Activated CD8-positive, alpha-beta T cell treated with anti-CD3 and anti-CD28 coated beads, Interleukin-2, amount 10 ng/mL, durations not matched to agents 7 days and 5 days (primary cell): ENCODE measurements around the gene HTN3. TPM values are rescaled to one million over a fixed set of nuclear protein-coding genes. Genes with fewer than 3 reads are reported as not detected.
"Not testable (repeated sequence)": the region's sequence is repeated elsewhere in the genome, so short reads cannot be mapped to it uniquely, and the experiment has no call there.

ENCODE experiments used
- ATAC-seq: fragments of 150-1000 bp; cut with Tn5 transposase; one replicate; pipeline ENCODE4 v1.10.0; 2021; ENCODE audit warnings: moderate library complexity
- CTCF ChIA-PET: fragments of 350-600 bp; sonication (Branson Sonifier 250); formaldehyde crosslinking; loops from one replicate; lab custom pipeline; 2021; ENCODE audit warnings: antibody characterized with exemption; lab: Charles Lee
- POLR2A ChIA-PET: fragments of 350-600 bp; sonication (Branson Sonifier 250); formaldehyde crosslinking; loops from one replicate; lab custom pipeline; 2021; ENCODE audit warnings: antibody characterized with exemption; lab: Charles Lee
- DNase-seq: peaks from one replicate; pipeline ENCODE4 v3.0.0-alpha.2; 2020
- H3K27ac Mint-ChIP-seq: one replicate; pipeline ENCODE4 v1.8.0; 2021; ENCODE audit warnings: mild to moderate bottlenecking, mixed read lengths
- H3K27me3 Mint-ChIP-seq: one replicate; pipeline ENCODE4 v1.8.0; 2021; ENCODE audit warnings: low read depth, mixed read lengths
- H3K36me3 Mint-ChIP-seq: one replicate; pipeline ENCODE4 v1.8.0; 2021; ENCODE audit warnings: low read depth, mixed read lengths
- H3K4me1 Mint-ChIP-seq: one replicate; pipeline ENCODE4 v1.8.0; 2021; ENCODE audit warnings: low read depth, mixed read lengths
- H3K4me3 Mint-ChIP-seq: one replicate; pipeline ENCODE4 v1.8.0; 2021; ENCODE audit warnings: mild to moderate bottlenecking, mixed read lengths
- H3K9me3 Mint-ChIP-seq: one replicate; pipeline ENCODE4 v1.8.0; 2022; ENCODE audit warnings: mixed read lengths; ENCODE audit not compliant: insufficient read depth
- total RNA-seq, 2 experiments: library from RNA; stranded (reverse); gene quantifications; one replicate each; pipeline ENCODE4 v1.2.3, GENCODE V29; 2021

Gene HTN3
- total RNA-seq, 2 experiments from 2014 or later: not detected

GRCh38 chr4:70037559-70037958, 9.3 kb downstream of the HTN3 start:
- H3K27ac Mint-ChIP-seq, CTCF ChIA-PET, H3K36me3 Mint-ChIP-seq, H3K27me3 Mint-ChIP-seq, H3K4me1 Mint-ChIP-seq, DNase-seq, ATAC-seq, H3K4me3 Mint-ChIP-seq, POLR2A ChIA-PET, H3K9me3 Mint-ChIP-seq: not testable (repeated sequence)

DNA sequence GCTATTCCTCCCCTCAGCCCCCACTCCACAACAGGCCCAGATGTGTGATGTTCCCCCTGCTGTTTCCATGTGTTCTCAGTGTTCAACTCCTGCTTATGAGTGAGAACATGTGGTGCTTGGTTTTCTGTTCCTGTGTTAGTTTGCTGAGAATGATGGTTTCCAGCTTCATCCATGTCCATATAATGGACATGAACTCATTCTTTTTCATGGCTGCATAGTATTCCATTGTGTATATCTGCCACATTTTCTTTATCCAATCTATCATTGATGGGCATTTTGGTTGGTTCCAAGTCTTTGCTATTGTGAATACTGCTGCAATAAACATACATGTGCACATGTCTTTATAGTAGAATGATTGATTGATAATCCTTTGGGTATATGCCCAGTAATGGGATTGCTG, 11.7 kb downstream of the HTN3 start:
- not testable (repeated sequence) for H3K4me1 Mint-ChIP-seq

GRCh38 chr4:70041652-70042286, 13.5 kb downstream of the HTN3 start:
- ChIA-PET CTCF (no interaction called here), POLR2A (no interaction called here)
- Mint-ChIP-seq H3K4me3 (no peak overlapping the region), H3K36me3 (no peaks in the 10 kb centered on the region), H3K27ac (no peak overlapping the region), H3K9me3 (peaks cover 8% of the 10 kb centered on the region), H3K4me1 (no peaks in the 10 kb centered on the region), H3K27me3 (no peaks in the 10 kb centered on the region)
- DNase-seq (no peak), ATAC-seq (no peak)

More for the DNA sequence above, 11.7 kb downstream of the HTN3 start:
- H3K27me3 Mint-ChIP-seq, ATAC-seq, POLR2A ChIA-PET, CTCF ChIA-PET, H3K4me3 Mint-ChIP-seq, H3K36me3 Mint-ChIP-seq, H3K9me3 Mint-ChIP-seq, H3K27ac Mint-ChIP-seq, DNase-seq: not testable (repeated sequence)

GRCh38 chr4:70050138-70050537, 21.9 kb downstream of the HTN3 start, which contains the start of gene HTN1:
Gene HTN1, plus strand, starts transcription at chr4:70050438. Its CDS starts 2,639 bp downstream, at chr4:70053077.
- DNase-seq, H3K27ac Mint-ChIP-seq, H3K36me3 Mint-ChIP-seq, H3K9me3 Mint-ChIP-seq, CTCF ChIA-PET, ATAC-seq, H3K27me3 Mint-ChIP-seq, POLR2A ChIA-PET, H3K4me1 Mint-ChIP-seq, H3K4me3 Mint-ChIP-seq: not testable (repeated sequence)

GRCh38 chr4:70056534-70056933, 28.3 kb downstream of the HTN3 start:
- POLR2A ChIA-PET, H3K4me3 Mint-ChIP-seq, H3K4me1 Mint-ChIP-seq, H3K27ac Mint-ChIP-seq, H3K9me3 Mint-ChIP-seq, H3K36me3 Mint-ChIP-seq, ATAC-seq, DNase-seq, CTCF ChIA-PET, H3K27me3 Mint-ChIP-seq: not testable (repeated sequence)

DNA sequence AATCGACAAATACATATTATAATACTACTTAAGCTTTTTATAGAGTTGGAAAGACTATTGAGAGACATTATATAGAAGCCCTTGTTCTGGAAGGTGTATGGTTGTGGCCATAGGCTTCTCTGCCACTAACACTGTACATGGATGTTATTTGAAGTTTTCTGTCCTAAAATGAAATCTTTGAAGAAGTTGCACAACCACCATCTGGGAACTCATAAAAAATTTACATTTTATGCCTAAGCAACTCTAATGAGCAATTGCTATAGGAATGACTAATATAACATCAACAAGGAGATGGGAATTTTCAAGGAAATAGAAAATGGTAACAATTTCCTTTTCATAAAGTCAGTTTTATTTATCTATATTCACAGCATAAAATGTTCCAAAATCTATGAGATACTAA, 29.4 kb downstream of the HTN3 start:
- POLR2A ChIA-PET: no interaction called here
- DNase-seq (no peak), ATAC-seq (no peak)
- CTCF ChIA-PET: no interaction called here
- Mint-ChIP-seq H3K36me3 (no peaks in the 10 kb centered on the region), H3K9me3 (no peaks in the 10 kb centered on the region), H3K4me3 (no peak overlapping the region), H3K27ac (no peak overlapping the region), H3K27me3 (no peaks in the 10 kb centered on the region), H3K4me1 (no peaks in the 10 kb centered on the region)

- no peaks in the 10 kb centered on the region for H3K27me3 Mint-ChIP-seq
- H3K36me3 Mint-ChIP-seq: no peaks in the 10 kb centered on the region
- H3K4me3 Mint-ChIP-seq: no peak overlapping the region
- no peaks in the 10 kb centered on the region for H3K9me3 Mint-ChIP-seq
- no peak overlapping the region for H3K27ac Mint-ChIP-seq
- ATAC-seq (no peak), DNase-seq (no peak)
- POLR2A ChIA-PET: no interaction called here
- no peaks in the 10 kb centered on the region for H3K4me1 Mint-ChIP-seq
- CTCF ChIA-PET: no interaction called here
Measured at GRCh38 chr4:70059149-70059548, 30.9 kb downstream of the HTN3 start.

DNA sequence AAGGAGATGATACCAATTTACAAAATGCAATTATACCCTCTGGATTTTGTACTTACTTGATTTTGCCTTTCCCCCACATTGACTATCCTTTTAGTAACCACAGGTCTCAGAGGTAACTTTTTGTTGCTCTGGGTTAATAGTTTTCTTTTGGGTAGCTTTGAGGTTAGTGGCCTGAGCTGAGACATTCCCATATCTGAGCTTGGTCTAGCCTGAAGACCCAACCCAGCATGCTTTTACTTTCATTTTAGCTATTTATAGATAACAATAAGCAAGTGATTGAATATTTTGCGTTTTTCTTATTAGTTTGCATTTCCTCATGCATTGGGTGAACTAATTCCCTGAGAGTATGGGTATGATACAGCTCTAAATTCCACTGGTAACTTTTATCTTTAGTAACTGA, 33.7 kb downstream of the HTN3 start:
- POLR2A ChIA-PET: no interaction called here

DNA sequence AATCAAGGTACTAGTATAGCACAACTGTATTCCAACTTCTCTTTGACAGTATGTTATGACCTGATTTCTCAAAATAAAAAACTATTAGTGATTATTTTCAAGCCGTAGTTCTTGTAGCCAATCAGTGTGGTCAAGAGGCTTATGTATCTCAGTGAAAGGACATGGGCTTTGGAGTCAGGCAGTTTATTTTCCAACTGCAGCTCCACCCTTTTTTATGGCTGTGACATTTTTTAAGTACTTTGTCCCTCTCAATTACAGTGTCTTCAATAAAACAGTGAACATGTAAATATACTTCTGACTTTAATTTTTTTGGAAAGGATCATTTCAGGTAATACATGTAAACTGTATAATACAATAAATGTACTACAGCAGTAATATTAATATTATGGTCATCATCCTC, 51.9 kb downstream of the HTN3 start:
- ChIA-PET POLR2A (no interaction called here), CTCF (no interaction called here)
- Mint-ChIP-seq H3K4me3 (no peak overlapping the region), H3K9me3 (no peaks in the 10 kb centered on the region), H3K27me3 (no peaks in the 10 kb centered on the region), H3K36me3 (no peaks in the 10 kb centered on the region), H3K4me1 (no peaks in the 10 kb centered on the region), H3K27ac (no peak overlapping the region)
- DNase-seq (no peak), ATAC-seq (no peak)

More for the DNA sequence above, 33.7 kb downstream of the HTN3 start:
- ATAC-seq (no peak), DNase-seq (no peak)
- no peak overlapping the region for H3K27ac Mint-ChIP-seq
- CTCF ChIA-PET: no interaction called here
- no peak overlapping the region for H3K4me3 Mint-ChIP-seq
- H3K4me1 Mint-ChIP-seq: no peaks in the 10 kb centered on the region
- no peaks in the 10 kb centered on the region for H3K9me3 Mint-ChIP-seq
- no peaks in the 10 kb centered on the region for H3K27me3 Mint-ChIP-seq
- H3K36me3 Mint-ChIP-seq: no peaks in the 10 kb centered on the region

Other genes with a start within 250 kb of the HTN3 start
- gene SULT1E1, start 168.3 kb upstream of the HTN3 start, total RNA-seq: not detected
- gene CSN1S1, start 97.4 kb upstream of the HTN3 start, total RNA-seq: not detected
- gene CSN2, start 62.7 kb upstream of the HTN3 start, total RNA-seq: not detected
- not detected for gene STATH, start 32.5 kb upstream of the HTN3 start, total RNA-seq
- gene HTN1, start 22.0 kb downstream of the HTN3 start, total RNA-seq: not detected
- gene PRR27, start 125.8 kb downstream of the HTN3 start, total RNA-seq: not detected
- not detected for gene ODAM, start 167.3 kb downstream of the HTN3 start, total RNA-seq
- gene FDCSP, start 197.7 kb downstream of the HTN3 start, total RNA-seq: not detected
- gene CSN3, start 214.1 kb downstream of the HTN3 start, total RNA-seq: not detected